ENCODE results near the gene BTAF1.
"Not testable (repeated sequence)": the region's sequence is repeated elsewhere in the genome, so short reads cannot be mapped to it uniquely, and the experiment has no call there.

The BTAF1 gene

DNA sequence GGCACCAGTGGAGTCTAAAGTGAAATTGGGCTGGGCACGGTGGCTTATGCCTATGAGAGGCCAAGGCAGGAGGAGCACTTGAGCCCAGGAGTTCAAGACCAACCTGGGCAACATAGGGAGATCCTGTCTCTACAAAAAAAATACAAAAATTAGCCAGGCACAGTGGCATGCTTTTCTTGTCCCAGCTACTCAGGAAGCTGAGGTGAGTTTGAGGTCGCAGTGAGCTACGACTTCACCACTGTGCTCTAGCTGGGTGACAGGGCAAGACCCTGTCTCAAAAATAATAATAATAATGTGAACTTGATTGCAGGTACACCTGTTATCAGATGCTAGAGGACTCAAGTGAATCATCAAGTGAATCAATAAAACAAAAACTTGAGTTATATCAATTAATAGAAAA is 108.0 kb downstream of the BTAF1 start:
- peaks cover 11% of the 10 kb centered on the region for H3K4me1 Mint-ChIP-seq (ENCODE audit: low read depth)
- no peak overlapping the region for H3K27ac Mint-ChIP-seq
- H3K9me3 Mint-ChIP-seq, result peaks cover 6% of the 10 kb centered on the region
- H3K4me3 Mint-ChIP-seq, result no peak overlapping the region
- H3K36me3 Mint-ChIP-seq (ENCODE audit: low read depth), result peaks cover 69% of the 10 kb centered on the region
- no peaks in the 10 kb centered on the region for H3K27me3 Mint-ChIP-seq

DNA sequence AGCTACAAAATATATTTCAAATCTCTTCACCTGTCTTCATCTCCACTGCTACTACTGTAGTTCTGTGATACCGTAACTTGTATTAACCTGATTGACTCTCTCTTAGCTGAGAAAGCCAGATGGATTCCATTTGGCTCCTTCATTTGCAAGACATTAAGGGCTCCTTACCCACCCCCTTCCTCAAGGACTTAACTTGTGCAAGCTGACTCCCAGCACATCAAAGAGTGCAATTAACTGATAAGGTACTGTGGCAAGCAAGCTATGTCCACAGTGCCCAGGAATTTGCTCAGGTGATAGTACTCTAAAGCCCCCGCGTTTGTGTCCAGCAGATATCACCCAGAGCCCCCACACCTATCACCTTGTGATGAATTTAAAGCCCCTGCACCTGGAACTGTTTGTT is 109.5 kb downstream of the BTAF1 start:
- H3K9me3 Mint-ChIP-seq; H3K4me1 Mint-ChIP-seq (ENCODE audit: low read depth); H3K27me3 Mint-ChIP-seq; H3K4me3 Mint-ChIP-seq; H3K27ac Mint-ChIP-seq: not testable (repeated sequence)
- peaks cover 57% of the 10 kb centered on the region for H3K36me3 Mint-ChIP-seq (ENCODE audit: low read depth)

DNA sequence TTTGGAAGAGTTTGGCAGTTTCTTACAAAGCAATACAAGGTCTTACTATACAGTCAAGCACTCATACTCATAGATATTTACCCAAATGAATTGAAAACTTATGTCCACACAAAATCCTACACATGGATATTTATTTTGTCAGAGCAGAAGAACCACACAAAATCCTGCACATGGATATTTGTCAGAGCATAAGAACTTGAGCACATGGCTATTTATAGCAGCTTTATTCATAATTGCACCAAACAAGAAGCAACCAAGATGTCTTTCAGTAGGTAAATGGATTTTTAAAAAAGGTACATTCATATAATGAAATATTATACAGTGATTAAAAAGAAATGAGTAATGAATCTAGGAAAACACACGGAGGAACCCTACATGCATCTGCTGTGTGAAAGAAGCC is 115.4 kb downstream of the BTAF1 start:
- Mint-ChIP-seq H3K4me3 (no peak overlapping the region), H3K27me3 (no peaks in the 10 kb centered on the region), H3K36me3 (ENCODE audit: low read depth) (peaks cover 13% of the 10 kb centered on the region), H3K9me3 (peaks cover 6% of the 10 kb centered on the region), H3K4me1 (ENCODE audit: low read depth) (no peaks in the 10 kb centered on the region), H3K27ac (no peak overlapping the region)

DNA sequence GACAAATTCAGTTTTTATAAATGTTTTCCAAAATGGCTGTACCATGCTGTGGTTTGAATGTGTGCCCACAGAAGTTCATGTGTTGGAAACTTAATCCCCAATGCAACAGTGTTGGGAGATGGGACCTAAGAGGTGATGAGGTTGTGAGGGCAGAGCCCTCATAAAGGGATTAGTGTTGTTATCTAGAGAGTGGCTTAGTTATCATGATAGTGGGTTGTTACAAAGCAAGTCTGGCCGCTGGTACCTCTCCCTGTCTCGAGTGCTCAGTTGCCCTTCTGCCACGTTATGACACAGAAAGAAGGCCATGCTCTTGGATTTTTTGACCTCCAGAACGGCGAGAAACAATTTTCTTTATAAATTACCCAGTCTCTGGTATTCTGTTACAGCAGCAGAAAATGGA is 119.0 kb downstream of the BTAF1 start:
- H3K36me3 Mint-ChIP-seq (ENCODE audit: low read depth), result no peaks in the 10 kb centered on the region
- peaks cover under 1% of the 10 kb centered on the region for H3K4me1 Mint-ChIP-seq (ENCODE audit: low read depth)
- no peak overlapping the region for H3K27ac Mint-ChIP-seq
- H3K9me3 Mint-ChIP-seq, result peaks cover 4% of the 10 kb centered on the region
- H3K27me3 Mint-ChIP-seq, result no peaks in the 10 kb centered on the region
- H3K4me3 Mint-ChIP-seq, result no peak overlapping the region

DNA sequence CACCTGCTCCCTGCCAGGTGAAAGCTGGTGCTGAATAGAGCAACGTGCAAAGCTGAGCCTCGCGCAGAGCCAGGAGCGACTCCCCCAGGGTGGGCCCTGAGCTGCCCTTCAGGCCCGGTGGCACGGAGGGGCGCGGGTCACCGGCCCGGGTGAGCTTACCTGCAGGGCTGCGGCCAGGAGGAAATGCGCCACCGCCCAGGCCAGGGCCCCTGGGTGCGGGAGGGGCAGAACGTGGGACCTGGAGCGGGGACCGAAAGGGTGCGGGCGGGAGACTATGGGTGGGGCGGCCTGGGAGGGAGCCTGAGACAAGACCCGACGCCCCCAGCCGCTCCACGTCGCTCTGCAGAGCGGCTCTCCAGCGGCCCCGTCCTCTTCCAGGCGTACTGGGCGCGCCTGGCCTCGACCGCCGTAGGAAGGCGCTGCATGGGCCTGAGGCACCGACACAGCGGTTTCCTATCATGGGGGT is 122.1 kb downstream of the BTAF1 start:
- H3K27me3 Mint-ChIP-seq, result no peaks in the 10 kb centered on the region
- peaks cover 4% of the 10 kb centered on the region for H3K9me3 Mint-ChIP-seq
- H3K4me3 Mint-ChIP-seq, result no peak overlapping the region
- no peaks in the 10 kb centered on the region for H3K36me3 Mint-ChIP-seq (ENCODE audit: low read depth)
- H3K4me1 Mint-ChIP-seq (ENCODE audit: low read depth), result peaks cover 12% of the 10 kb centered on the region
- H3K27ac Mint-ChIP-seq, result no peak overlapping the region

DNA sequence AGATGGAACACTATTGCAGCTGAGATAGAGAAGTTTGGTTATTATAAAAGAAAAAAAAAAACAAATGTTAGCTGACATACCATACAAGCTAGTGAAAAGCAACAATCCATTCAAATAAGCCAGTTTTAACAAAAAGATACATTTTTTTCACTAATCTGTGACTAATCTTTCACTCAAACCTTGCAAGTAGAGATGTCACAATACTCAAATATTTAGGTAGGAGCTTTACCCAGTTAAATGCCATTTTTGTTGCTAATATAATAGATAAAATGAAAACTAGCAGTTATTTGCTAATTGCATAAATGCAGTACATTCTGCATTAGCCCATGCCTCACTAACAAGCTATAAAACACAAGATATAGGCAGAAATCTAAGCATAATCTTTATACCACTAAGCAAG is 123.6 kb downstream of the BTAF1 start:
- Mint-ChIP-seq H3K36me3 (ENCODE audit: low read depth) (no peaks in the 10 kb centered on the region), H3K9me3 (peaks cover 4% of the 10 kb centered on the region), H3K4me3 (no peak overlapping the region), H3K4me1 (ENCODE audit: low read depth) (peaks cover 12% of the 10 kb centered on the region), H3K27ac (no peak overlapping the region), H3K27me3 (no peaks in the 10 kb centered on the region)

DNA sequence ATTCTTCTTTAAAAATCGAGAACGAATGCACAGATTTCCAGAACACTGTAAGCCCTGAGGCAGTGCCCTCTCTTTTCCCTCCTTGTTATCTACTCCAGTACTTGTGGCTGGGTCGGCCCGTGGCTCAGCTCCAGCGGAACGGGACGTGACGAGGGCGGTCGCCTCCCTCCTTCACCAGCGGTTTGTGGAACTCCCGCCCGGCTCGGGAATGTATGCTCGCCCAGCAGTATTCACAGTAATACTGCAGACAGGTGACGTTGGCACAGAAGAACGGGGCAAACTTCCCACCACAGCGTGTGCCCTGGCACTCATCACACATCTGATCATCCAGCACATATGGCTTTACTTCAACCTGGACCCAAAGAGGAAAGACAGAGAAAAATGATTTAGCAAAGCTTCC is 128.5 kb downstream of the BTAF1 start:
- H3K36me3 Mint-ChIP-seq (ENCODE audit: low read depth), result no peaks in the 10 kb centered on the region
- H3K9me3 Mint-ChIP-seq, result no peaks in the 10 kb centered on the region
- peaks cover 12% of the 10 kb centered on the region for H3K4me1 Mint-ChIP-seq (ENCODE audit: low read depth)
- no peak overlapping the region for H3K27ac Mint-ChIP-seq
- no peaks in the 10 kb centered on the region for H3K27me3 Mint-ChIP-seq
- H3K4me3 Mint-ChIP-seq, result no peak overlapping the region

DNA sequence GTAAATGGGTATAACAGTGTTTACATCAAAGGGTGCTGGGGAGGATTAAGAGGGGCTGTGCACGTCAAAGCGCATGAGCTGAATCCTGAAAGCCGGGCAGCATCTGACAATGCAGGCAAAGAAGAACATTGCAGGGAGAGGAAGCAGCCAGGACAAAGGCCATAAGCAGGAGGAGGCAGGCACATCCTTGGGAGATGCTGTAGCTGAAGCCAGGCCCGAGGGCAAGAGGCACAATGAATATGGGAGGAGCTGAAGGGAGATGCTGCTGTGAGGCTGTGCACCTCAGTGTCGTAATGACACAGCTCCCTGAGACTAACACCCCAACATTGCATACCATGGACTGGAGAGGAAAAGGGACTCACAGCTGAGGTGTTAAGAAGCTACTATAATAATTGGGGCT is 129.2 kb downstream of the BTAF1 start:
- peaks cover 9% of the 10 kb centered on the region for H3K4me1 Mint-ChIP-seq (ENCODE audit: low read depth)

DNA sequence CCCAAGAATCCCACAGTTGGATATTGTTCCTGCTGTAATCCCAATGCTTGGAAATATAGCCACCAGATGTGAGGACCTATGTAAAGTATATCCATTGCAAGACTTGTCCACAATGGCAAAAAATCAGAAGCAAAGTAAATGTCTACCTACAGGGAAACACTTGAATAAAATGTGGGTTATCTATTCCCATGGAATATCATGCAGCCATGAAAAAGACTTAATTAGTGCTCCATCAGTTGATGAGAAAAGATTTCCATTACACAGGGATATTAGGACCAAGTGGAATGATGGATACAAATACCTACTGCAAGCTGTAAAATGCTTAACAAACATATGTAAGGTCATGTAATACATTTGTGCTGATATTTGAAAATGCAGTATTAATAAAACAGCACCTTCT is 131.2 kb downstream of the BTAF1 start:
- Mint-ChIP-seq H3K4me3 (no peak overlapping the region), H3K4me1 (ENCODE audit: low read depth) (no peaks in the 10 kb centered on the region), H3K27me3 (no peaks in the 10 kb centered on the region), H3K27ac (no peak overlapping the region), H3K36me3 (ENCODE audit: low read depth) (no peaks in the 10 kb centered on the region), H3K9me3 (no peaks in the 10 kb centered on the region)

More for the DNA sequence above, 129.2 kb downstream of the BTAF1 start:
- Mint-ChIP-seq H3K36me3 (ENCODE audit: low read depth) (no peaks in the 10 kb centered on the region), H3K27me3 (no peaks in the 10 kb centered on the region), H3K27ac (no peak overlapping the region), H3K4me3 (no peak overlapping the region), H3K9me3 (no peaks in the 10 kb centered on the region)

DNA sequence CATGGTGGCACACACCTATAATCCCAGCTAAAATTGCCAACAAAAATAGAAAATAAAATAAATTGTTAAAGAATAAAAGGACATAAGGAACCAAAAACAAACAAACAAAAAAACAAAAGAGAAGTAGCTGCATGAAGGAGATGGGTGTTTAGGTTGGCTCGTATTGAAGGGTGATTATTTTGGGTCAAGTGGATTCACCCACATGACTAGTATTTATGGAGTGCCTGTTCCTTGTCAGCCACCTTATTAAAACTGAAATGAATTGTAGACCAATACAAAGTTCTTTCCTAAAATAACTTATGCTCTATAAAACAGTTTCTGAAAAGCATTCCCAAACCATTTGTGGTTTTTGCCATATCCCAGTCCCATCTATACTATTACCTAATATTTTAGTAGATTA is 138.7 kb downstream of the BTAF1 start:
- no peaks in the 10 kb centered on the region for H3K4me1 Mint-ChIP-seq (ENCODE audit: low read depth)
- H3K9me3 Mint-ChIP-seq, result no peaks in the 10 kb centered on the region
- H3K4me3 Mint-ChIP-seq, result no peak overlapping the region
- no peak overlapping the region for H3K27ac Mint-ChIP-seq
- no peaks in the 10 kb centered on the region for H3K36me3 Mint-ChIP-seq (ENCODE audit: low read depth)
- H3K27me3 Mint-ChIP-seq, result no peaks in the 10 kb centered on the region

DNA sequence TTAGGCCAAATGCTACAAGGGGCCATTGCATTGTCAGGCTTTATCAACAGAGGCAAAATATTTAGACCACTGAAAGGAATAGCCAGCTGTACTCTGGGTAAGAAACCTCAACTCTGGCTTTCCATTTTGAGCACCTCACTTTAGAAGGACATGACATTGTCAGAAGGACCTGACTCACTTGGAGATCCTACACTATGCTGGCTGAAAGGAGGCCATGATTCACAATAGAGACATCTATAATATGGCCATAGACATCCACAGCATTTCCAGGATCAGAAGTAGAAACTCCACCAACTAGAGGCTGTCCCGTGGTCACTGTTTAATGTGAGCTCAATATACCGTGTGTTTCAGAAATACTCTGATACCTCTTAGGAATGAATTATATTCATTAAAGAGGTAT is 140.9 kb downstream of the BTAF1 start:
- H3K4me1 Mint-ChIP-seq (ENCODE audit: low read depth), result no peaks in the 10 kb centered on the region
- H3K4me3 Mint-ChIP-seq, result no peak overlapping the region

DNA sequence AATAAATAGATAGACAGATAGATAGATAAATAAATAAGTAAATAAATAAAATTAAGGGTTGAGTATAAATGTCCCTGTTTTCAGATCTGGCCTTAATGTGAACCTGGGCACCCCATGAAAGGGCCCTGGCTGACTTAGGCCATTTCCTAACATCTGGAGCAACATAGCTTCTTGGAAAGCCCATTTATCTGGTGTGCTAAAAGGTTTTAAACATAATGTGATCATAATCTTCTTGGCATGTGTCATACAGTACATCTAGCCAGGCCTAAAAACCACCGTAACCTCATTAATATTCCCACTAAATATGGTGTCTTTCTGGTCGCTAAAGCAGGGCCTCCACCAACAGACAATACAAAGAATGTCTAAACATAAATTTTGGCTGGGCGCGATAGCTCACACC is 142.8 kb downstream of the BTAF1 start:
- no peaks in the 10 kb centered on the region for H3K27me3 Mint-ChIP-seq
- no peak overlapping the region for H3K27ac Mint-ChIP-seq
- H3K4me1 Mint-ChIP-seq (ENCODE audit: low read depth), result no peaks in the 10 kb centered on the region
- H3K4me3 Mint-ChIP-seq, result no peak overlapping the region
- no peaks in the 10 kb centered on the region for H3K9me3 Mint-ChIP-seq
- H3K36me3 Mint-ChIP-seq (ENCODE audit: low read depth), result no peaks in the 10 kb centered on the region

More for the DNA sequence above, 140.9 kb downstream of the BTAF1 start:
- Mint-ChIP-seq H3K9me3 (no peaks in the 10 kb centered on the region), H3K27ac (no peak overlapping the region), H3K36me3 (ENCODE audit: low read depth) (no peaks in the 10 kb centered on the region), H3K27me3 (no peaks in the 10 kb centered on the region)

DNA sequence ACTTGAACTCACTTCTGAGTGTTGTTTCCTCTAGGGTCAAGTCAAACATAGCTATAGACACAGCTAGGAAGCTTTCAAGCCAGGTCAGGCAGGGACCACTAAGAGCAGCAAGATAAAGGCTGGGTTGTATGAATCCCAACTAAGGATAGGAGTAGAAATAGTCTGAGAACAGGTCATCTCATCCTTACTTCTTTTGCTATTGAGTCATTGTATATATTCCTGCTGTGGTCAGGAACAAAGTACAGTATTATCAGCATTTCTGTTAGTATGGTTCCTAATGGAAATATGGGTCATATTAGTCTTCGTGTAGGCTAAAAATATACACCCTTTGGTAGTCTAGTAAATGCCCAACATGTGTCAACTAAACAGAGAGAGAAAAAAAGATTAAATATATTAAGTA is 145.3 kb downstream of the BTAF1 start:
- H3K4me1 Mint-ChIP-seq (ENCODE audit: low read depth), result no peaks in the 10 kb centered on the region
- no peak overlapping the region for H3K27ac Mint-ChIP-seq
- no peaks in the 10 kb centered on the region for H3K36me3 Mint-ChIP-seq (ENCODE audit: low read depth)
- no peaks in the 10 kb centered on the region for H3K9me3 Mint-ChIP-seq
- no peak overlapping the region for H3K4me3 Mint-ChIP-seq
- H3K27me3 Mint-ChIP-seq, result no peaks in the 10 kb centered on the region

DNA sequence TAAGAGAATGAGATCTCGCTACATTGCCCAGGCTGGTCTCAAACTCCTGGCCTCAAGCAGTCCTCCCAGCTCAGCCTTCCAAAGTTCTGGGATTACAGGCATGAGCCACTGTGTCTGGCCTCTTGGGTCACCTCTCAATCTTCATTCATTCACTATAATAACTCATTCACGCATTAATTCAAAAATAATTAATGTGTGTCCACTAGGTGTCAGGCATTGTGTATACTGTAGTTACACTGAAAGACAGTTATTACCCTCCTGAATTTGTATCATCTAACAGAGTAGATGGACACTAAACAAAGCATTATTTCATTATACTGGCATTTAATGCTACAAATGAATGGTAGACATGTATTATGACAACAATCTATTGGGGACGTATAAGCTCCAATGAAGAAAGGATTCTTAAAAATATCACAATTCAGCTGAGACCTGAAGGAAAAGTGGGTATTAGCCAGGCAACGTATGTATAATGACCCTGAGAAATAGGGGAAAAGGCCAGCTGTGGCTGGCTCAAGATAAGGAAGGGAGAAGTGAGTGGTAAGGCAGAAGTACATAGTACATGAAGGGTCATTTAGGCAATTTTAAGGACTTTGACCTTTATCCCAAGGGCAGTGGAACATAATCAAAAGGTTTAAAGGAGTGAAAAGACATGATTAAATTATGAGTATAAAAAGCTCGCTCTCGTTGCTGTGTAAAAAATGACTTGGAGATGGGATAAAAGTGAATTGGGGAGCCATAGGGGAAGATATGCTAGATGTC is 150.7 kb downstream of the BTAF1 start:
- no peak overlapping the region for H3K27ac Mint-ChIP-seq
- no peaks in the 10 kb centered on the region for H3K4me1 Mint-ChIP-seq (ENCODE audit: low read depth)
- H3K36me3 Mint-ChIP-seq (ENCODE audit: low read depth), result no peaks in the 10 kb centered on the region
- no peaks in the 10 kb centered on the region for H3K9me3 Mint-ChIP-seq
- H3K27me3 Mint-ChIP-seq, result no peaks in the 10 kb centered on the region
- no peak overlapping the region for H3K4me3 Mint-ChIP-seq

DNA sequence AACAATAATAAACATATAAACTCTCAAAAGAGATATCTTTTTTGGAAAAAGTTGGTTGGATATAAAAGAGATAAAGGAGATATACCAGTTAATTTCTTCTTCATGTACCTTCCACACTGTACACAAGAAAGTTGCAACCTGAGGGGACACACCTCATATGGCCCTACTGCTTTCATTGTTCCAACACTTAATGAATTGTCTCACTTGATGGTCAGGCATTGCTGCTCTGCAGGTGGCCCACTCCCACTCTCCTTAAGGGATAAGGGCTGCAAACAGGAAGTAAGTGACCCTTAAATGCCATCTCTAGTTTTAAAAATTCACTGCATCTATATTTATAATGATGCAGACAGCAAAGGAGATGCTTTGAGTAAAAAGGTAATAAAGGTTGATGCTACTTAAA is 152.3 kb downstream of the BTAF1 start:
- no peak overlapping the region for H3K4me3 Mint-ChIP-seq
- H3K4me1 Mint-ChIP-seq (ENCODE audit: low read depth), result no peaks in the 10 kb centered on the region
- no peak overlapping the region for H3K27ac Mint-ChIP-seq
- H3K36me3 Mint-ChIP-seq (ENCODE audit: low read depth), result peaks cover 6% of the 10 kb centered on the region
- H3K27me3 Mint-ChIP-seq, result no peaks in the 10 kb centered on the region
- H3K9me3 Mint-ChIP-seq, result no peaks in the 10 kb centered on the region

DNA sequence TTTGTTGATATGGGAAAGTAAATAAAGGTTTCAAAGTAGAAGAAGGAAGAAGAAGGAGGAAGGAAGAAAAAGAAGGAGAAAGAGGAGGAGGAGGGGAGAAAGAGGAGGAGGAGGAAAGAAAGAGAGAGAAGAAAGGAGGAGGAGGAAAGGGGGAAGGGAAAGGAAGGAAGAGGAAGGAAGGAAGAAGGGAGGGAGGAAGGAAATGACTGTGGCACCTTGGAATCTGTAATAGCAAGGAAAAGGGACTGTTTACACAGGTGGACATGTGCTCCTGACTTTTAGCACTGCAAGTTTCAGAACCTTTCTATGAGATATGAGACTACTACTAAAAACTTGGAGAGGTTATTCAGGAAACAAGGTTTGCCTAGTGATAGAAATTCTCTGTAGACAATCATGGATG is 153.2 kb downstream of the BTAF1 start:
- Mint-ChIP-seq H3K27ac (no peak overlapping the region), H3K27me3 (no peaks in the 10 kb centered on the region), H3K4me1 (ENCODE audit: low read depth) (no peaks in the 10 kb centered on the region), H3K36me3 (ENCODE audit: low read depth) (peaks cover 13% of the 10 kb centered on the region), H3K9me3 (no peaks in the 10 kb centered on the region), H3K4me3 (no peak overlapping the region)

Measured in stimulated activated naive CD8-positive, alpha-beta T cell treated with anti-CD3 and anti-CD28 coated beads, Interleukin-15, Interleukin-2, amounts not matched to agents 100 ng/mL and 50 ng/mL, for 24 hours (primary cell).